Pulmonary artery endothelial cell (primary cell): ENCODE measurements around the gene C19orf53. TPM values are rescaled to one million over a fixed set of nuclear protein-coding genes. Genes with fewer than 3 reads are reported as not detected.

Experiments
- DNase-seq: peaks from one replicate; pipeline ENCODE4 v3.0.0-alpha.2; 2011; ENCODE audit warnings: low read depth, low spot score
- total RNA-seq: library from RNA; depleted of rRNA; stranded (reverse); fragments of >200 nt; gene quantifications from 2 replicates; pipeline ENCODE4 v1.2.3, GENCODE V29; 2014

Gene C19orf53
- total RNA-seq, 1 donor from 2014 or later = 54.9 TPM

DNA sequence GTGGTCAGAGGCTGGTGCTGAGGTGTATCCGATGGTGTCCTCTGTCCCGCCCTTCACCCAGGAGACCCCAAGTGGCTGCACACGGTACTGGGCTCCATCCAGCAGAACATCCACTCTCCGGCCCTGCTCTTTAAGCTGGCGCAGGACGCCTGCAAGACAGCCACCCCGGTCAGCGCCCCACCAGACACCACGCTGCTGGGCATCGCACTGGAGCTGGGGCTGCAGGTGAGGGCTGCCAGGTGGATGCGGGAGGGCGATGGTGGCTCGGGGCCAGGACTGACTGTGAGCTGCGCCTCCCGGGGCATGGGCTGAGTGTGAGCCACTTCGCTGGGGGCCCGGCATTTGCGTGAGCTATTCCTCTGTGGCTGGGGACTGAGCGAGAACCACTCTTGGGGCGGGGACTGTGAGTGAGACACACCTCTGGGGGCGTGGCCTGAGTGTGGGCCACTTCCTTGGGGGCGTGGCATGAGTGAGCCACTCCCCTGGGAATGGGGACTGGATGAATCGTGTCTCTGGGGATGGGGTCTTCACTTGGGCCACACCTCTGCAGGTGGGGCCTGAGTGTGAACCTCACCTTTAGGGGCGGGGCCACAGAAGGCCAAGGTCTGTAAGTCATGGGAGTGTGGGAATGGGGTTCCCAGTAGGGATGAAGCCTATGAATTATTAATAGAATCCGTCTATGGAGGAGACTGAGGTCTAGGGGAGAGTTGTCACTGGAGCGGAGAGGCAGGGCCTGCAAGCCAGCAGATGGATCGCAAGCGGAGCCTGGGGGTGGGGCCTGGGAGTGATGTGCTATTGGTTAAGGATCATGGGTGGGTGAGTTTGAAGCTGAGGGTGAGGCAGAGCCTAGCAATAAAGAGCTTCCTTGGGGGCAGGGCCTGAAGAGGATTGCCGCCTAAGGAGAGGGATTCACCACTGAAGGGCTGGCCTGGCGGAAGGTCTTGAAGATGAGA, 51.5 kb downstream of the C19orf53 start:
- DNase-seq = no peak

DNA sequence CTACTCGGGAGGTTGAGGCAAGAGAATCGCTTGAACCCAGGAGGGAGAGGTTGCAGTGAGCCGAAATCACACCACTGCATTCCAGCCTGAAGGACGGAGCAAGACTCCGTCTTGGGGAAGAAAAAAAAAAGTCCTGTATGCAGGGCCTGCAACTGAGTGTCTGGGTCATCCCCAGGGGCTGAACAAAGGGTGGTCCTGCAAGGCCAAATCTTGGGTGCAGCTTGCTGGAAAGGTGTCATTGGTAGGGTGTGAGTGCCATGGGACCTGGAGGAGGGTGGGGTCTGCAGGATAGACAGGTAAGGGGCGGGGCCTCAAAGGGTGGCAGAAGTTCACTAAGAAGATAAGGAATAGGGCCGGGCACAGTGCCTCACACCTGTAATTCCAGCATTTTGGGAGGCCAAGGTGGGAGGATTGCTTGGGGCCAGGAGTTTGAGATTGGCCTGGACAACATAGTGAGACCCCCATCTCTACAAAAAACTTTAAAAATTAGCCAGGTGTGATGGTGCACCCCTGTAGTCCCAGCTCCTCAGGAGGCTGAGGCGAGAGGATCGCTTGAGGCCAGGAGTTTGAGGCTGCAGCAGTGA, 52.5 kb downstream of the C19orf53 start:
- DNase-seq = no peak

DNA sequence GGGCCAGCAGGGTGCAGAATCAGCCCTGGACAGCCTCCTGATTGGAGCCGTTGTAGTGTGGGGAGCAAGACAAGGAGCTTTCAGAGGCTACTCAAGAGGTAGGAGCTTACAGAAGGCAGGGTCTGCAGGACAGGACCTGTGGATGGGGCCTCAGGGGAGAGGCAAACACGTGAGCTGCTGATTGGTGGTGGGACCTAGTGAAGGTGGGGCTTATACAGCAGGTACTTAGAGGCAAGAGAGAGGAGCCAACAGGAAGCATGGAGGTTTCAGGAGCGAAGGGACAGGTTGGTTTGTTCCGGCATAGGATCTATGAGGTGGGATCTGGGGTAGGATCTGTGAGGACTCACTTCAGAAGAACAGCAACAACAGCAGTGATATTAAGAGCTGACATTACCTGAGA, 53.4 kb downstream of the C19orf53 start:
- no peak for DNase-seq

Other genes with a start within 250 kb of the C19orf53 start
- 42.9 and 44.8 TPM in 2 replicates for gene MRI1, start 9.9 kb upstream of the C19orf53 start, total RNA-seq
- gene ZSWIM4, start 21.0 kb downstream of the C19orf53 start, total RNA-seq = 12.7 and 13.1 TPM in 2 replicates
- not detected in 2 replicates for gene NANOS3, start 102.7 kb downstream of the C19orf53 start, total RNA-seq
- 0.63 and 0.73 TPM in 2 replicates for gene BRME1, start 131.7 kb downstream of the C19orf53 start, total RNA-seq
- 6.2 and 6.6 TPM in 2 replicates for gene CC2D1A, start 131.7 kb downstream of the C19orf53 start, total RNA-seq
- 0.04 and 0.13 TPM in 2 replicates for gene PODNL1, start 164.0 kb downstream of the C19orf53 start, total RNA-seq
- 10.5 and 15.2 TPM in 2 replicates for gene DCAF15, start 178.1 kb downstream of the C19orf53 start, total RNA-seq
- gene RFX1, start 231.9 kb downstream of the C19orf53 start, total RNA-seq = 1.7 and 2.4 TPM in 2 replicates